Kidney glomerular epithelial cell (primary cell): ENCODE measurements around the gene RCBTB2.
A peak's percentile ranks its signal among the peaks of the same experiment; 100 is the strongest.
"Not testable (repeated sequence)": the region's sequence is repeated elsewhere in the genome, so short reads cannot be mapped to it uniquely, and the experiment has no call there.

Source experiments
- DNase-seq: peaks from one replicate; lab custom pipeline; 2025; lab: John Stamatoyannopoulos, UW

The RCBTB2 gene

DNA sequence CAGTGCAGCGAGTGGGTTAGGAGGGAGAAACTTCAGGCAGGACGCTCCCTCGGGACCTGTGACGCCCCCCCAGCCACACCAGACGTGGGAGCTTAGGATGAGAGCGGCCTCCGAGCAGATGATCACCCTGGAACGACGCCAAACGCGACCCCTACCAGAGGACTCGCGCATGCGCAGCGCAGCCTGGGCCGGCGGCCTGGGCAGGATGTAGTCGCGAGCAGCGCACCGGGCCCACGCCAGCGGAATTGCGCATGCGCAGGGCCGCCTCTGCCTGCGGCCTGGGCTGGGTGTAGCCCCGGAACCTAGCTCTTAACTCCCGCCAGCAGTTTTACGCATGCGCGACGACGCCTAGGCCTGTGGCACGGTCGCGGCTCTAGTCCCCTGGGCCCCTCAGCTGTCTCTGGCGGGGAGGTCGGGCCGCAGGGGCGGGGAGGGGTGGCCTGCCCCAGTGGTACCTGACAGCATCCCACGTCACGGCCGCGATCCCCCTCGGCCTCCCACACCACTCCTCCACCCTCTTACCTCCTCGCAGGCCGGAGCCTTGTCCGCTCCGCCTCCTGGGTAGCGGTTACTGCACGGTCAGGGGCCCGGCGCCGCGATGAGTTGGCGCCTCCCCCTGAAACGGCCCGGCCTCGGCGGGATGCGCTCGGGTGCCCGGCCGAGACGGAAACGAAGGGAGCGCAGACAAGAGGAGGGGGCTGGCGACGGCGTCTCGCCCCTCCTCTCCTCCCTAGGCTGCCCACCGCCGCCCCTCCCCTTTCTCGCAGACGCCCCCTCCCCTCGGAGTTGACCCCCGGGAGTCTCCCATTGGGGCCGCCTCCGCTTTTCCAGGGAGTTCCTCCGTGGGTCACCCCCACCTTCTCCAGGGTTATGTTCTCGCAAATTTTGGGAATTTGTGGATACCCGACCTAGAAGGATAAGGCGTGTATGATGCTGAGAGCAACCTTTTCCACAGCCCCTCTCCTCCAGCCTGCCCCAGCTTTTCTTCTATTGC, at the start of gene RCBTB2:
Gene RCBTB2, minus strand, starts transcription at position 575 of the 994 bp plus-strand sequence. CDS start 11,141 bp downstream, outside the sequence.
- peak; percentile 87 for DNase-seq

DNA sequence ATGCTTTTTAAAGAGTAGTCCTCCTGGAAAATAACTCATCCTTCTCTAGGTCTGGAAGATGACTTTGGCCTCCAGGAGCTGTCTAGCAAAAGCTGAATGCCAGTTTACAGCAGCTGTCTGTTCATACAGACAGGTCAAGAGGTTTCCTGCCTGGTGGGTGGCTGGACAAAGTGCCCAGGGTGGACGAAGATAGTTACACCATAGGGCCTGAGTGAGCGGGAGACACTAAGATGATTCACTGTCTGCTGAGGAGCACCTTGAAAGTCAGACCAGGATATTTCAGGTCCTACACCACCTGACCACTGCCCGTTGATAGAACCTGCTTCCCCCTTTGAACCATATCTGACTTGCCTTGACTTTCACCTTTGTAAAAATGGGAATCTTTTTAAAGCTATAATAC, 49.2 kb upstream of the RCBTB2 start:
- no peak for DNase-seq

GRCh38 chr13:48580896-48581295, 48.0 kb upstream of the RCBTB2 start:
- no peak for DNase-seq

- DNase-seq = peak; percentile 71
Observed at GRCh38 chr13:48580185-48580803, 47.4 kb upstream of the RCBTB2 start.

DNA sequence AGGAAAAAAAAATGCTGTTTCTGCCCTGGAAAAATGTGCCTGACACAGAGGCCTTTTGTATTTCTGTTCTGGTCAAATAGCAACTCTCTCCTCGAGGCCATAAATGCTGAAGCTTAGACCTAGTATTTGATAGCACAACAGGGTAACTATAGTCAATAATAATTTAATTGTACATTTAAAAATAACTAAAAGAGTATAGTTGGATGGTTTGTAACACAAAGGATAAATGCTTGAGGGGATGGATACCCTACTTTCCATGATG, 47.0 kb upstream of the RCBTB2 start:
- DNase-seq = not testable (repeated sequence)

- no peak for DNase-seq
Observed at GRCh38 chr13:48579165-48579918, 46.5 kb upstream of the RCBTB2 start.

- DNase-seq = no peak
Observed at GRCh38 chr13:48578516-48579164, 45.8 kb upstream of the RCBTB2 start.

DNA sequence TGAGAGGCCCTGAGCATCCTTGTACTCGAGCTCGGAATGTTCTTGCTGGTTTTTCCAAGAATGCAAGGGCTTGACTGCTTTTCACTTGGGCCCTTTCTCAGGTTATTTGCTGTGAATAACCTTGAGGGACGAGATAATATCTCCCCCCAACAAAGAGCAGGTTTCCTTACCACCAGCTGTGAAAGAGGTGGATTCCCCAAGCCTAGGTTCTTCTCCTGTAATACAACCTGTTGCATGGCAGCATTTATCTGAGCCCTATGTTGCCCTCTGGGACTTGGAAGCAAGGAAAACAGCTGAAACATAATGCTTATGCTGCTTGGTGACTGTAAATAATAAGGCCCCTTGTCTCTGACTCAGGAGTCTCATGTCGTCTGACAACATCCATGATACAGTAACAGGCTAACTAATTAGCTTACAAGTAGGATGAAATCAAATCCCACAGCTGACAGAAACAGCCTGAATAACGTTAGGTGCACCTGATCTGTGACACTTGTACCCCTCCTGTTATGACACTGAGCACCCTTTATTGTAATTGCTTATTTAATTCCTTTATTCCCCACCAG, 43.6 kb upstream of the RCBTB2 start:
- no peak for DNase-seq

GRCh38 chr13:48575031-48575430, 42.2 kb upstream of the RCBTB2 start:
- no peak for DNase-seq

- no peak for DNase-seq
Observed at GRCh38 chr13:48574041-48574796, 41.3 kb upstream of the RCBTB2 start.

DNA sequence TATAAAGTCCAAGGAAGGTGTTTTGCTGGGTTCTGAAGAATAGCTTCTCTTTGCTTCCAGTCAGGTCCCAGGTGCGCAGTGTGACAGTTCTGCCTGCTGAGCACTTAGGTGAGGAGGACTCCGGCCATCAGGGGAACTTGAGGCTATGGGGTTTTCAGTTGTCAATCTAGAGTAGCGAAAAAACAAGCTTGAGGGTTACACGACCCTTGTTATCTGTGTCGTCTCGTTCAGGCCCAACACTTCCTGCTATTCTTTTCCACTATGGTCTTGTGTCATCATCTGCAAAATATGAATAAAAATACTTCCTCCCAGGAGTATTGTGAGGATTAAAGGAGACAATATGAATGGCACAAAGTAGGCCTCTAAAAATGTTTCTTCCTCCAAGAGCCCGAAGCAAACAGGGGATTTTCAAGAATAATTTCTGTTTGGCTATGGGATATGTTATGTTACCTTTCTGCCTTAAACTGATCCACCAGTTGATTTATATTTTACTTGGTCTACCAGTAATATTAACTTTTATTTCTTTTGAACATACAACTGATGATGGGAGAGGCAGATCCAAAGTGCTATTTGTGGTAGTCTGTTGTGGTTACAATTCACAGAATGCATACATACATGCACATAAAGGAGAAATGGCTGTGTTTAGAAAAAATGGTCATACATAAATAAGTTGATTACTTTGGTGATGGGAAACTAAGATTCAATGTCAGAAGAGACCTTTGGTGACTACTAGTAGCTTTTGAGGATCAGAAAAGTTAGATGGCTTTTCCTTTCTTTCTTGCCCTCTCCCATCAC, 40.5 kb upstream of the RCBTB2 start:
- no peak for DNase-seq

- peak; percentile 19 for DNase-seq
Observed at GRCh38 chr13:48571126-48571913, 38.4 kb upstream of the RCBTB2 start.

GRCh38 chr13:48570216-48570828, 37.4 kb upstream of the RCBTB2 start:
- DNase-seq = no peak

DNA sequence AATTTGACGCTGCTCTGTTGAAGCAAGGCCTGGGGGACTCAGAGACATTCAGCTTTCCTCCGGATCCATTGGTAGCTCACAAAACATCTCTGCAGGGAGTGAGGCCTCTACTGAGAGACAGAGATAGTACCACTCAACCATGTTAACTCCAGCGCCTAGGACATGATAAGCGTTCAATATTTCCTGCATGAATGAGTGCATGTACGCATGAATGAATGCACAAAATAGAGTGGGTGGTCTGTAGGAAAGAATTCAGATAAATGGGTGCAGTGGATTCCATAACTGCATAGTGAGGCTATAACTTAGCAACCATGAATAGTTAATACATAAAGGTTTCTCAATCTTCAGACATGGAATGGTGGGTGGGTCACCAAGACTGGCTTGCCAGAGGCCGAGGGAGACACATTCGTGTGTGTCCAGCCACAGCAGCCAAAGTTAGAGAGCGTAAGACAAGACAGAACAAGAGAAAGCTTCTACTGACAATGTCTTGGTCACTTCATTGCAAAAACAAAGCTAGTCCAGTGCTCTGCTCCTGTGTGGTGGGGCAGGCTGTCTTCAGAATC, 36.3 kb upstream of the RCBTB2 start:
- no peak for DNase-seq

DNA sequence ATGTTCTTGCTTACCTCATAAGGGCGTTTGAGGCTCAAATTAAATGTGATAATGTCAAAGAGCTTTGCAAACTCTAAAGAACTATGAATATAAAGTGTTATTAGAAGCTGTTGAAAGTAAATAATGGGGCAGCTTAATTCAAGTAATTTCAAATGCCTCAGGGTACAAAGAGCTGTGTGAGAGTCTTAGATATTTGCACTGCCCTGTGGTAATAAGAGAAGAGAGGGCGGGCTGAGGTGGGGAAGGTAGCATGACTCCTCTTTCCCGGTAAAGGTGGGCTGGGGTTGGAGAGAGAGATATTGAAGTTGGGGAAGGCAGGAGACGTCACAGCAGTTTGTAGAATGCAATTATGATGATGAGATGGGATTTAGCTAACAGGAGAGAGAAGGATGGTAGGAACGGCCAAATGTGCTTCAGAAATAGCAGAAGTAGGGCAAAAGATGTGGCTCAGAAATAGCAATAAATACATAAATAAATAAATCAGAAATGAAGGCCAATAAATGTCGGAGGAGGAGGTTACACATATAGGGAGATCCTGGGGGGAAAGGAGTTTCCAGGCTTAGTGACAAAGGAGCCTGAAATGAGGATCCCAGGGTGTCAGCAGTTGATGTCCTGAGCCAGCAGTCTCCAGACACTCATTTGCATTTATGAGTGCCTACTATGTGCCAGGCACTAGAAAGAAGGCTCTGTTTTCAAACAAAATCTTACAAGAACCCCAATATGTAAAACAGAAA, 35.7 kb upstream of the RCBTB2 start:
- DNase-seq = no peak

- DNase-seq = no peak
Observed at GRCh38 chr13:48567515-48568369, 34.9 kb upstream of the RCBTB2 start.

GRCh38 chr13:48564056-48564455, 31.2 kb upstream of the RCBTB2 start:
- DNase-seq = no peak
